ENCODE data around the gene NBEA.

Gene NBEA

GRCh38 chr13:35482527-35482926, 540.5 kb downstream of the NBEA start:
- H3K27ac ChIP-seq (ENCODE audit: extremely low read depth, low read depth, low read length): no peak overlapping the region
- peak; percentile 65; the same call in 1 of the 2 replicates for TF ChIP-seq ZNF664 (tag by site-specific recombination; IDR thresholded peaks at IDR 0.05)
- TF ChIP-seq TSHZ1 (tag by site-specific recombination; IDR thresholded peaks at IDR 0.05; ENCODE audit: borderline replicate concordance): no peak
- H3K9me3 ChIP-seq (ENCODE audit: control insufficient read depth, insufficient read depth, low read depth, low read length): no peaks in the 10 kb centered on the region
- POLR2A ChIA-PET: no interaction called here
- H3K4me1 ChIP-seq (ENCODE audit: control insufficient read depth, insufficient read depth, low read length): peaks cover 7% of the 10 kb centered on the region
- H3K36me3 ChIP-seq (ENCODE audit: control insufficient read depth in 2 of 2, insufficient read depth in 1 of 2, low read length in 2 of 2): no peaks in the 10 kb centered on the region
- H3K4me3 ChIP-seq (ENCODE audit: low read depth, low read length): no peak overlapping the region
- CTCF ChIA-PET: interaction anchor here (0.6 to 1.0 kb wide), 2 partner anchors 266 to 306 kb away, joined by 3 to 4 read pairs; no protein-coding TSS in a partner anchor

- Histone ChIP-seq H3K27ac (ENCODE audit: extremely low read depth, low read depth, low read length) (no peak overlapping the region), H3K4me1 (ENCODE audit: control insufficient read depth, insufficient read depth, low read length) (peaks cover 7% of the 10 kb centered on the region), H3K36me3 (ENCODE audit: control insufficient read depth in 2 of 2, insufficient read depth in 1 of 2, low read length in 2 of 2) (no peaks in the 10 kb centered on the region), H3K9me3 (ENCODE audit: control insufficient read depth, insufficient read depth, low read depth, low read length) (no peaks in the 10 kb centered on the region), H3K4me3 (ENCODE audit: low read depth, low read length) (no peak overlapping the region)
- CTCF ChIA-PET: no interaction called here
- POLR2A ChIA-PET: no interaction called here
- no peak for TF ChIP-seq KLF17 (tag by site-specific recombination; IDR thresholded peaks at IDR 0.05)
- no peak for TF ChIP-seq ZNF580 (tag by site-specific recombination; IDR thresholded peaks at IDR 0.05)
- TF ChIP-seq OVOL3 (tag by site-specific recombination; IDR thresholded peaks at IDR 0.05): no peak
- TF ChIP-seq GLI4 (tag by site-specific recombination; IDR thresholded peaks at IDR 0.05): no peak
- TF ChIP-seq GLIS2 (tag by site-specific recombination; IDR thresholded peaks at IDR 0.05): no peak
- no peak for TF ChIP-seq ZBTB6 (tag by site-specific recombination; IDR thresholded peaks at IDR 0.05)
- no peak for TF ChIP-seq ZBTB11 (tag by site-specific recombination; conservative IDR thresholded peaks at IDR 0.05; ENCODE audit: low read depth)
- no peak for TF ChIP-seq INSM2 (tag by site-specific recombination; IDR thresholded peaks at IDR 0.05)
- TF ChIP-seq ZNF549 (tag by site-specific recombination; IDR thresholded peaks at IDR 0.05): no peak
Observed at GRCh38 chr13:35483761-35484160, 541.7 kb downstream of the NBEA start.
